HG02840 (cell line): ENCODE data around the gene SPATA3.
"Not testable (repeated sequence)": the region's sequence is repeated elsewhere in the genome, so short reads cannot be mapped to it uniquely, and the experiment has no call there.

Source experiments
- ATAC-seq: cut with Tn5 transposase; IDR thresholded peaks from one replicate; pipeline ENCODE4 v1.9.1; 2021; ENCODE audit warnings: mild to moderate bottlenecking, moderate library complexity, moderate number of reproducible peaks; ENCODE audit not compliant: unreplicated experiment, low FRiP score

Gene SPATA3

GRCh38 chr2:231016566-231017230, 20.8 kb downstream of the SPATA3 start:
- ATAC-seq: no peak

- no peak for ATAC-seq
Measured at GRCh38 chr2:231017231-231017598, 21.3 kb downstream of the SPATA3 start.

GRCh38 chr2:231018184-231018583, 22.3 kb downstream of the SPATA3 start:
- no peak for ATAC-seq

GRCh38 chr2:231025059-231025458, 29.1 kb downstream of the SPATA3 start:
- ATAC-seq: not testable (repeated sequence)

- no peak for ATAC-seq
Measured at GRCh38 chr2:231028889-231029288, 33.0 kb downstream of the SPATA3 start.

- no peak for ATAC-seq
Measured at GRCh38 chr2:231029563-231029962, 33.6 kb downstream of the SPATA3 start.

GRCh38 chr2:231030725-231031124, 34.8 kb downstream of the SPATA3 start:
- ATAC-seq: no peak

GRCh38 chr2:231032575-231033140, 36.7 kb downstream of the SPATA3 start:
- ATAC-seq: no peak

- ATAC-seq: no peak
Measured at GRCh38 chr2:231033147-231034132, 37.5 kb downstream of the SPATA3 start.

- ATAC-seq: no peak
Measured at GRCh38 chr2:231034291-231034882, 38.5 kb downstream of the SPATA3 start.

- ATAC-seq: no peak
Measured at GRCh38 chr2:231036131-231036530, 40.2 kb downstream of the SPATA3 start.

GRCh38 chr2:231036578-231037106, 40.7 kb downstream of the SPATA3 start:
- no peak for ATAC-seq

- no peak for ATAC-seq
Measured at GRCh38 chr2:231037202-231037730, 41.3 kb downstream of the SPATA3 start, which contains the start of gene C2orf72. TSS of gene C2orf72 (plus strand) at chr2:231037523. CDS start at chr2:231037566, 43 bp downstream.

GRCh38 chr2:231037731-231038482, 42.0 kb downstream of the SPATA3 start:
- ATAC-seq: no peak

GRCh38 chr2:231038483-231039293, 42.8 kb downstream of the SPATA3 start:
- no peak for ATAC-seq

- no peak for ATAC-seq
Measured at GRCh38 chr2:231039294-231039664, 43.4 kb downstream of the SPATA3 start.

GRCh38 chr2:231039821-231040364, 44.0 kb downstream of the SPATA3 start:
- no peak for ATAC-seq

GRCh38 chr2:231041061-231041689, 45.3 kb downstream of the SPATA3 start:
- no peak for ATAC-seq
